Uterus (tissue), 2 donors: ENCODE data around the gene SMIM41.

ENCODE experiments used
- CTCF ChIP-seq, 4 experiments: fragments of 200-600 bp in 2 of 4; fragments of 450-650 bp in 2 of 4; sonication (generic) in 2 of 4; IDR thresholded peaks; one replicate each; pipeline ENCODE4 v1.5.1; 2016 to 2019; ENCODE audit warnings: antibody characterized with exemption in 4 of 4, mild to moderate bottlenecking in 2 of 4, moderate library complexity in 1 of 4
- POLR2A ChIP-seq, 2 donors: fragments of 450-650 bp; IDR thresholded peaks; one replicate each; pipeline ENCODE4 v1.6.1; 2016; ENCODE audit warnings: antibody characterized with exemption in 2 of 2, mild to moderate bottlenecking in 1 of 2, moderate library complexity in 1 of 2

- TF ChIP-seq POLR2A (IDR thresholded peaks at IDR 0.05) (no peak), CTCF (IDR thresholded peaks at IDR 0.05) (no peak)
Measured at GRCh38 chr12:52119398-52120254, 40.1 kb downstream of the SMIM41 start.
